Stimulated activated CD4-positive, alpha-beta T cell treated with anti-CD3 and anti-CD28 coated beads, TNF-alpha, amount 100 ng/mL, for 4 hours (primary cell): ENCODE results near the gene PLAGL1.
"Not testable (repeated sequence)": the region's sequence is repeated elsewhere in the genome, so short reads cannot be mapped to it uniquely, and the experiment has no call there.

Experiments used
- DNase-seq, 3 experiments: peaks; one replicate each; pipeline ENCODE4 v3.0.0-alpha.2; 2020; ENCODE audit warnings: low read depth in 3 of 3

The PLAGL1 gene

GRCh38 chr6:144009628-144010027 is 1.6 kb upstream of the PLAGL1 start:
- DNase-seq, result not testable (repeated sequence)

- DNase-seq, result no peak
Observed at GRCh38 chr6:144008846-144009245, 787 bp upstream of the PLAGL1 start.

GRCh38 chr6:144007478-144008119 is 460 bp downstream of the PLAGL1 start:
- no peak for DNase-seq

- no peak for DNase-seq
Observed at GRCh38 chr6:144006736-144007477, 1.2 kb downstream of the PLAGL1 start.

- no peak for DNase-seq
Observed at GRCh38 chr6:143999406-143999805, 8.7 kb downstream of the PLAGL1 start.

- no peak for DNase-seq
Observed at GRCh38 chr6:143998686-143999085, 9.4 kb downstream of the PLAGL1 start.

- DNase-seq, result no peak
Observed at GRCh38 chr6:143993965-143994646, 14.0 kb downstream of the PLAGL1 start.

GRCh38 chr6:143992285-143992684 is 15.8 kb downstream of the PLAGL1 start:
- no peak for DNase-seq

- no peak for DNase-seq
Observed at GRCh38 chr6:143986463-143987065, 21.5 kb downstream of the PLAGL1 start.

GRCh38 chr6:143984666-143985065 is 23.4 kb downstream of the PLAGL1 start:
- DNase-seq, result no peak

GRCh38 chr6:143982968-143983367 is 25.1 kb downstream of the PLAGL1 start:
- no peak for DNase-seq

GRCh38 chr6:143980921-143981320 is 27.1 kb downstream of the PLAGL1 start:
- DNase-seq, result no peak

- DNase-seq, result no peak
Observed at GRCh38 chr6:143976806-143977349, 31.2 kb downstream of the PLAGL1 start.

- no peak for DNase-seq
Observed at GRCh38 chr6:143974089-143974488, 34.0 kb downstream of the PLAGL1 start.

- DNase-seq, result no peak
Observed at GRCh38 chr6:143973097-143973966, 34.7 kb downstream of the PLAGL1 start.

GRCh38 chr6:143971482-143972205 is 36.4 kb downstream of the PLAGL1 start:
- DNase-seq, result no peak

- DNase-seq, result no peak
Observed at GRCh38 chr6:143970456-143971218, 37.4 kb downstream of the PLAGL1 start.

- no peak for DNase-seq
Observed at GRCh38 chr6:143969077-143969476, 39.0 kb downstream of the PLAGL1 start.

GRCh38 chr6:143967706-143968376 is 40.2 kb downstream of the PLAGL1 start:
- no peak for DNase-seq
